KG1 (cell line): ENCODE data around the gene CSRNP2.
"Not testable (repeated sequence)": the region's sequence is repeated elsewhere in the genome, so short reads cannot be mapped to it uniquely, and the experiment has no call there.

Experiments
- DNase-seq: peaks from one replicate; lab custom pipeline; 2025; lab: John Stamatoyannopoulos, UW

CSRNP2 gene

GRCh38 chr12:51083126-51083833 is at the start of gene CSRNP2:
Gene CSRNP2 (minus strand): TSS chr12:51083596. CDS start chr12:51076561, 7,035 bp downstream.
- DNase-seq, result peak; percentile 69

- no peak for DNase-seq
Measured at GRCh38 chr12:51132693-51133092, 49.3 kb upstream of the CSRNP2 start.

- DNase-seq, result no peak
Measured at GRCh38 chr12:51131745-51132521, 48.5 kb upstream of the CSRNP2 start.

- no peak for DNase-seq
Measured at GRCh38 chr12:51128919-51129318, 45.5 kb upstream of the CSRNP2 start.

GRCh38 chr12:51127050-51127729 is 43.8 kb upstream of the CSRNP2 start:
- no peak for DNase-seq

GRCh38 chr12:51126297-51126696 is 42.9 kb upstream of the CSRNP2 start:
- DNase-seq, result no peak

GRCh38 chr12:51124504-51124903 is 41.1 kb upstream of the CSRNP2 start:
- no peak for DNase-seq

- DNase-seq, result no peak
Measured at GRCh38 chr12:51122844-51123243, 39.4 kb upstream of the CSRNP2 start.

GRCh38 chr12:51118706-51119105 is 35.3 kb upstream of the CSRNP2 start:
- no peak for DNase-seq

- DNase-seq, result no peak
Measured at GRCh38 chr12:51115533-51115932, 32.1 kb upstream of the CSRNP2 start.

- no peak for DNase-seq
Measured at GRCh38 chr12:51108136-51108535, 24.7 kb upstream of the CSRNP2 start.

GRCh38 chr12:51103977-51104376 is 20.6 kb upstream of the CSRNP2 start:
- DNase-seq, result no peak

- no peak for DNase-seq
Measured at GRCh38 chr12:51098611-51099010, 15.2 kb upstream of the CSRNP2 start.

GRCh38 chr12:51090705-51091229 is 7.4 kb upstream of the CSRNP2 start:
- no peak for DNase-seq

GRCh38 chr12:51087818-51088217 is 4.4 kb upstream of the CSRNP2 start:
- DNase-seq, result no peak

GRCh38 chr12:51086933-51087332 is 3.5 kb upstream of the CSRNP2 start:
- no peak for DNase-seq

- DNase-seq, result no peak
Measured at GRCh38 chr12:51085757-51086156, 2.4 kb upstream of the CSRNP2 start.

GRCh38 chr12:51082561-51083125 is 753 bp downstream of the CSRNP2 start:
- DNase-seq, result no peak

- no peak for DNase-seq
Measured at GRCh38 chr12:51081421-51081820, 2.0 kb downstream of the CSRNP2 start.

- DNase-seq, result no peak
Measured at GRCh38 chr12:51080136-51080535, 3.3 kb downstream of the CSRNP2 start.

- DNase-seq, result not testable (repeated sequence)
Measured at GRCh38 chr12:51078866-51079265, 4.5 kb downstream of the CSRNP2 start.

GRCh38 chr12:51078346-51078745 is 5.0 kb downstream of the CSRNP2 start:
- not testable (repeated sequence) for DNase-seq
